RPMI8226 (cell line): Measurements from ENCODE around the gene UNC13A.

Experiments
- DNase-seq: peaks from one replicate; pipeline ENCODE4 v3.0.0-alpha.2; 2015

Gene UNC13A

GRCh38 chr19:17624314-17624991 lies 63.7 kb downstream of the UNC13A start:
- DNase-seq = no peak

- DNase-seq = no peak
Observed at GRCh38 chr19:17623224-17623935, 64.8 kb downstream of the UNC13A start.

DNA sequence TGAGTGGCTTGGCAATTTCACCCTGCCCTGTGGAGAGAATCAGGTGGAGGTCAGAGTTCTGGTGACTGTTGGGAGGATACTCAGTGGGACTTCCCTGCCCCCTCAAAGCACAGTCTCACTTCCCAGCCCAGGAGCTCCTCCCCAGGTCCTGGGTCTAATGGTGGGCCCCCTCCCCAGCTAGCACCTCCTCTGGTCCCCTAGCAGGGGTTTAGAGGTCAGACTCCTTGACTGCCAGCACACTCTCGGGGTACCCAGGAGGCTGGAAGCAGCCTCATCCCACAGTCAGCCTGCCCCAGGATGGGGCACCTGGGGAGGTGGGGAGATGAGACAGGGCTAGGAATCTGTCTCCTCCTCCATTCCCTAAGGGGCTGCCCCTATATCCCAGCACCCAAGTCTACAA lies 67.5 kb downstream of the UNC13A start:
- no peak for DNase-seq

DNA sequence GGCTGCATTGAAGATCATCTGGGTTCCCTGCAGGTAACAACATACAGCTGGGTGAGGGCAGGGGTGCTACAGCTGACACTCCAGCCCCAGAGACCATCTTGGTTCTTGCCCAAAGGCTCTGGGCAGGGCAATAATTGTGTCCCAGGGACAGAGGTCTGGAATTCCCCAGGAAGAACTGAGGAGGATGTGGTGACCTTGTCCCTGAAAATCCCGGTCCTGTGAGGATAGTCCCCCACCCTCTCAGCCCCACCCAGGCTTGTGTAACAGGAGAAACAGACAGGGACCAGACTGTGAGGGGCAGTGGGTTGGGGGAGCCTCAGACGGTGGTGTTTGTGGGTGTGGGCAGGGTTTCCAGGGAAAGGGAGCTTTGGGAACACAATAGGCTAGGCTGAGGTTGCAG lies 69.2 kb downstream of the UNC13A start:
- no peak for DNase-seq

DNA sequence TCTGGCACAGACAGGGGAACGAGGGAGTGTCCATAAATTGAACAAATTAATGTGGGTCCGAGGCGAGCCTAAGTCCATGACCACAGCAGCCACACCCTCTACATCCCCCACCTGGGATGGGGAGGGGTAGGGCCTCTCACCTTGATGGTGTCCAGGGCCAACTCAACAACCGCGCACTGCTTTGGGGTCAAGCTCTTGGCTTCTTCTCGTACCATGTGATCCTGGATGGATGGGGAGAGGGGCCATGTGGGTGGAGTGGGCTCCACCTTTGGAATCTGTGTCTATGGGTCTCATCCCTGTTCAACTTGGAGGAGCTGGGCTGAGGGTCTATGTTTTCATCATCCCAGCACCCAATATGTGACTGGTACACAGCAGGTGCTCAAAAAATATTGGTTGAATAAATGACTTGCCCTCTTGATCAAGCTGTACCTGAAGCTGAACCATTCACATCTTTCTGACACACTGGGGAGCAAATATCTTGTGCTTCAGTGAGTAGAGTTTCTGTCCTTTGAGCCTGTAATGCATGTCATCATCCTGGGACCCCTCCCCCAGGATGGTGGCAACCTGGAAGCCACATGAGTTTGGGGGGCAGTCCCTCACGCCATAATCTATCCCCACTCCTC lies 69.8 kb downstream of the UNC13A start:
- DNase-seq = no peak

- no peak for DNase-seq
Observed at GRCh38 chr19:17617807-17618192, 70.4 kb downstream of the UNC13A start.

DNA sequence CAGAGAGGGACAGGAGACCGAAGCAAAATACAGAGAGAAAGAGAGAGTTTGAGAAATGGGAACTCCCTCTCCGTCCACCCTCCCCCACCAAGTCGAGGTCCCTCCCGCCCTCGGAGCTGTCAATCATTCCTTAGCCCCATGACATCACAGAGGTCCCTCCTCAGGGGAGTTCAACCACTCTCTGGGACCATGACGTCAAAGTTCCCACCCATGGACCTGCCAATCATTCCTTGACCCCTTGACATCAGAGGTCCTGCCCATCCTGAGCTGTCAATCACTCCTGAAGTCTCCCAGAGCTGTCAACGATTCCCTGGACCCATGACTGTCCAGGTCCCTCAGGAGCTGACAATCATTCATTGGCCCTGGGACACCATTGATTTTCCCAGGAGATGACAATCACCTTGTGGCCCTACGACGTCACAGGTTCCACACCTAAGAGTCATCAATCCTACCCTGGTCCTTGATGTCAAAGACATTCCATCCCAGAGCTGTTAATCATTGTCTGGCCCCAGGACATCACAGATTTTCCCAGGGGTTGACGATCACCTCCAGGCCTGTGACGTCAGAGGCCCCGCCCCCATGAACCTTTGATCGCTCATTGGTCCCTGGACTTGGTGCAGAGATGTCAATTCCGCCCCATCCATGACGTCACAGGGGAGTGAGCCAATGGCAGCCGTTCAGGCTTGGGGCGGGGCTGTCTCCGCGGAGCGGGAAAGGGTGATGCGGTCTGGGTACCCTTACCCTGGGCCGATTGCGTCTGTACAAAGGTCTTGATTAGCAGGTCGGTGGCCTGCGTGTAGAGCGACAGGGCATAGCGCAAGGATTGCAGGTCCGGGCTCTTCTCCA lies 71.0 kb downstream of the UNC13A start:
- peak; percentile 26 for DNase-seq

DNA sequence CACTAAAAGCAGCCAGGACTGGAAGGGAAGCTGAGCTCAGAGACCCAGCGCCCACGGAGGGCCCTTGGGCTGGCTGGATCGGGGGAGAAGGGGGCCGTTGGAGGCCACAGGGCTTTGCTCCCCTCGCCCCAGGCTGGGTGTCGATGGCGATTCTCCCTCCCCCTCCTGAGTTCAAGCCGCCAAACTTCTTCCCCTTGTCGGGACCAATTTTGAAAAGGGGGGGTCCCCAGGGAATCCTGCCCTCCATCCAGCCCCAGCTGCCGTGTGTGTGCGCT lies 71.5 kb downstream of the UNC13A start:
- DNase-seq = no peak

GRCh38 chr19:17615889-17616685 lies 72.1 kb downstream of the UNC13A start:
- DNase-seq = no peak

DNA sequence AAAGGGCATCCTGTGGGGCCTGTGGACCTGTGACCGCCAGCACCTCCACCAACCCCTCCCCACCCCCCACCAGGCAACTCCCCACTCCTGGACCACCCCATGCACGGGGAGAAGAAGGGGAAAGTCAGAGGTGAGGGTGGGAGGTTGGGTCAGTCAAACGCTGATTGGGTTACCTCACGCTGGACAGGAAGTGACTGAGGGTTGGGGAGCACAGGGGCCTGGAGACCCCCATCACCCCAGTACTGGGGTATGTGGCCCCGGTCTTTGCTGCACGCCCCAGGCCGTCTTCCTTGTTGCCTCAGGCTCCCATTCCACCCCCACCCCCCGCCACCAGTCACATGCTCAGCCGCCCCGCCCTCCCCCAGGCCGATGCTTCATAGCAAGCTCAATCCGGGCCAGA lies 73.7 kb downstream of the UNC13A start:
- no peak for DNase-seq

DNA sequence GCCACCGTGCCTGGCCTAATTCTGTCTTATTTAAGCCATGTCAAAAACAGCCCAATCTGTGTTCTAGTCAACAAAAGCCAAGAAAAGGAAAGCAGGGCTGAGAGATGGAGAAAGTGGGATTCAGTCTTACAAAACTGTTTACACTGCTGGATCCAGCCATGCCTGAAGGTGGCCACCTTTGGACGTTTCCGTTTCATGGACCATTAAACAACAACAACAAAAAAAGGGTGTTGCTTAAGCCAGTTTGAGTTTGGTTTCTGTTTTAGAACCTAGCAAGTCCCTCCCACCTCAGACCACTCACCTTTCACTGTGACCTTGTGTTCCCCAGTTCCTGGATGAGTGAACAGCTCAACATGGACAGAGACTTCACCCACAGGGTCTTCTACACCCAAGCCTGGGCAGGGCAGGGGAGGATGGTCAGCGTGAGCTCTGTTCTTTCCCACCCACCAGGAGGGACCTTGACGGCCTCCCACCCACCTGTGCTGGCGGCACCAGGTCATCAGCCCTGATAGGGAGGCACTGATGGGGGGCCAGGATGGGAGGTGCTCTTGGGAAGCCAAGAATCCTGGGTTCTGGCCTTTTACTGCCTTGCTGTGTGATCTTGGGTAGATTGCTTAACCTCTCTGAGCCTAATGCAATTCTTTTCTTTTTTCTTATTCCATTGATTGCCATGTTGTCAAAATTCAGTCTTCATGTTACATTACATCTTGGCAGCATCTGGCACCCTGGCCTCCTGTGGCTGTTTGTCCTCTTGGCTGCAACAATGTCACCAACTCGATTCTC lies 76.5 kb downstream of the UNC13A start:
- no peak for DNase-seq

DNA sequence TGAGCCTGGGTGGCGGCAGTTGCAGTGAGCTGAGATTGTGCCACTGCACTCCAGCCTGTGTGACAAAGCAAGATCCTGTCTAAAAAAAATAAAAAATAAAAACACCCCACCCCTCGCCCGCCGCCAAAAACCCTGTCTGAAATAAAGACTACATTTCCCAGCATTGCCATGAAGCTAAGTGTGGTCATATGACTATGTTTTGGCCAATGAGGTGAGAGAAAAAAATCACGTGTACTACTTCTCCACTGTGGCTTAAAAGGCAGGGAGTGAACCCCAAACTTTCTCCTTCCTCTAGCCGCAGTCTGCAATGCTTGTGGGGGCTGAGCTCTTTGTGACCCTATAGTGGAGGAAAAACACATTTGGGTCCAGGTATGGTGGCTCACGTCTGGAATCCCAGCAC lies 77.8 kb downstream of the UNC13A start:
- DNase-seq = peak; percentile 51

- no peak for DNase-seq
Observed at GRCh38 chr19:17607936-17608335, 80.2 kb downstream of the UNC13A start.

- DNase-seq = no peak
Observed at GRCh38 chr19:17606590-17607185, 81.5 kb downstream of the UNC13A start.

GRCh38 chr19:17605761-17606589 lies 82.2 kb downstream of the UNC13A start:
- peak; percentile 82 for DNase-seq

- DNase-seq = no peak
Observed at GRCh38 chr19:17605117-17605516, 83.0 kb downstream of the UNC13A start.

DNA sequence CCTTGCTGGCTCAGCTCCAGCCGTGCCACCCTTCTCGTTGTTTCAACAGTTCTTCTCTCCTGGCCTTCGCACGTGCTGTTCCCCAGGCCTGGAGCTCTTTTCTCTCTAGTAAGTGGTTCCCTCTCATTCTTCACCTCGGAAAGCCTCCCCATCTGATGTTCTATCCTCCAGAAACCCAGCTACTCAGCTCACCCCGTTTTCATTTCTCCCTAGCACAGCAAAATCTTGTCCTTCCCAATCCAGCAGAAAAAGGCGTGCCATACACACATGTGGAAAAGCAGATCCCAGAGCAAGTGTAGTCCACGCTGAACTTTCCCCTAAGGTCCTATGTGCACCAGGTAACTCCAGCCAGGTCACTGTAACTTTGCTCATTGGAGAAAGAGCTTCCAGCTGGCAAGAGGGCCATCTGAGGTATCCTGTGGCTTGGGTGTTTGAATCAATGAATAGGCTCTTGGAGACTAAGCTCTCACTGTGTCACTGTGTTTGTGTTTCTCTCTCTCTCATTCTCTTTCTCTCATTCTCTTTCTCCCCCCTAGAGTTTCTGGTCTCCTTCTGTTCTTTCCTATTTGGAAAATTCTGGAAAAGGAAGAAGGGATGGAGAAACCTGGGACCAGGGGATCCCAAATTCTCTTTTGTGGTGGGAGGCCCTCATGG lies 83.7 kb downstream of the UNC13A start:
- DNase-seq = no peak

DNA sequence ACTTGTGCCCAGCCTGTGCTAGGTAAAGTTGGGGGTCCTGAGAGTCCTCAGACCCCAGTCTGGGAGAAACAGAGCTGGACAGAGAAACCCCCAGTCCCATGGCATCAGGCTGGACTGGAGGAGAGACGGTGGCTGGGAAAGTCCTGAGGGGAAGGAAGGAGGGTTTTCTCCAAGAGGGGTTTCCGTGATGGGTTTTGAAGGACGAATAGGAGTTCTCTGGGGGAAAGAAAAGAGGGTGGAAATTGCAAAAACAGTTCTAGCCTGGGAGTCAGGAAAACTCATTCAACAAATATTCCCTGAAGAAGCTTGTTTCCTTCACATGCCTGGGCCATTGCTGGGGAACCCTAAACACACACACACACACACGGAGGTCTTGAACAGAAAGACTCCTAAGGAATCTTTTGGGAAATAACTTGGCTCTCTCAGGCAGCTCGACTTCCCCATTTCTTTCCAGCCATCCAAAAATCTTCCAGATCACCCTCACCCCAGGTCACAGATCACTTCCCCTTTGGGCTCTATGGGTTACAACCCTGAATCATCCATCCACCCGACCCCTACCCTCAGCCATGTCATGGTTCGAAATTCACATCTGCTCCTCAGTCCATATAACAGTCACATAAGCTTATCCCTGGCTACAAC lies 85.2 kb downstream of the UNC13A start:
- DNase-seq = no peak

- no peak for DNase-seq
Observed at GRCh38 chr19:17602217-17602616, 85.9 kb downstream of the UNC13A start.

GRCh38 chr19:17601683-17602082 lies 86.5 kb downstream of the UNC13A start:
- no peak for DNase-seq
